GM12878 (cell line): Measurements from ENCODE around the gene DUS2. TPM values are rescaled to one million over a fixed set of nuclear protein-coding genes. Genes with fewer than 3 reads are reported as not detected.

ENCODE experiments used
- BHLHE40 ChIP-seq, 2 experiments: fragments of 450-650 bp in 1 of 2; IDR thresholded peaks; 2 replicates each; pipeline ENCODE4 v1.6.1; 2011 to 2017; ENCODE audit warnings: low read depth in 2 of 2, borderline replicate concordance in 1 of 2, improper control_type of control experiment in 1 of 2, low read length in 1 of 2, mild to moderate bottlenecking in 1 of 2
- CHD1 ChIP-seq: IDR thresholded peaks from 2 replicates; pipeline ENCODE4 v1.6.1; 2012; ENCODE audit warnings: low read depth, low read length, improper control_type of control experiment
- EGR1 ChIP-seq, 2 experiments: IDR thresholded peaks; 1 replicate in 1 of 2; 2 replicates in 1 of 2; pipeline ENCODE4 v1.6.1; 2011 to 2012; ENCODE audit warnings: low read depth in 2 of 2, low read length in 2 of 2, borderline replicate concordance in 1 of 2, mild to moderate bottlenecking in 1 of 2, moderate library complexity in 1 of 2
- ETV6 ChIP-seq, 2 experiments: fragments of 450-650 bp in 1 of 2; IDR thresholded peaks in 1 of 2; conservative IDR thresholded peaks in 1 of 2; 2 replicates each; pipeline ENCODE4 v1.6.1; 2014; ENCODE audit warnings: antibody characterized with exemption in 1 of 2, borderline replicate concordance in 1 of 2, low read depth in 1 of 2, mild to moderate bottlenecking in 1 of 2, moderate library complexity in 1 of 2
- GABPA ChIP-seq: IDR thresholded peaks from 2 replicates; pipeline ENCODE4 v1.6.1; 2014; ENCODE audit warnings: antibody characterized with exemption, low read depth, mild to moderate bottlenecking, inconsistent platforms
- IKZF1 ChIP-seq: fragments of 450-650 bp; conservative IDR thresholded peaks from 2 replicates; pipeline ENCODE4 v1.6.1; 2017; ENCODE audit warnings: antibody characterized with exemption, mild to moderate bottlenecking
- LARP7 ChIP-seq: fragments of 450-650 bp; IDR thresholded peaks from 2 replicates; pipeline ENCODE4 v1.6.1; 2017; ENCODE audit warnings: mild to moderate bottlenecking
- NBN ChIP-seq: fragments of 450-650 bp; IDR thresholded peaks from 2 replicates; pipeline ENCODE4 v1.6.1; 2016
- RB1 ChIP-seq: fragments of 450-650 bp; formaldehyde crosslinking; IDR thresholded peaks from 2 replicates; pipeline ENCODE4 v1.6.1; 2017; ENCODE audit warnings: mild to moderate bottlenecking, borderline replicate concordance
- RUNX3 ChIP-seq: IDR thresholded peaks from 2 replicates; pipeline ENCODE4 v1.6.1; 2012; ENCODE audit warnings: low read length, inconsistent platforms
- SMC3 ChIP-seq: IDR thresholded peaks from 2 replicates; pipeline ENCODE4 v1.6.1; 2011; ENCODE audit warnings: low read length, improper control_type of control experiment, borderline replicate concordance
- TCF12 ChIP-seq: IDR thresholded peaks from 2 replicates; pipeline ENCODE4 v1.6.1; 2011; ENCODE audit warnings: low read depth, mild to moderate bottlenecking, low read length
- ZNF207 ChIP-seq: fragments of 450-650 bp; IDR thresholded peaks from 2 replicates; pipeline ENCODE4 v1.6.1; 2014; ENCODE audit warnings: antibody characterized with exemption, mild to moderate bottlenecking, borderline replicate concordance
- polyA plus RNA-seq, 11 experiments: library from polyadenylated mRNA; depleted of rRNA in 4 of 11; unstranded in 6 of 11; stranded (reverse) in 5 of 11; fragments of >200 nt; fragmentation: Nextera tagmentation in 4 of 11; fragmentation: Illumina TruSeq in 1 of 11; extraction: Ambion mirVana in 4 of 11; extraction: Trizol in 1 of 11; gene quantifications; 1 replicate in 1 of 11; 2 replicates in 10 of 11; pipeline versions ENCODE4 v1.2.1 to v1.2.3, GENCODE V29; 2011 to 2016; ENCODE audit warnings: inconsistent platforms in 2 of 11, missing spikeins in 2 of 11, low read depth in 1 of 11
- total RNA-seq, 4 experiments: library from RNA; depleted of rRNA in 3 of 4; stranded (reverse); fragments of >200 nt in 3 of 4; fragmentation: Illumina TruSeq in 1 of 4; extraction: Trizol in 1 of 4; gene quantifications; 2 replicates each; pipeline versions ENCODE4 v1.2.1 to v1.2.3, GENCODE V29; 2013 to 2021
- TF ChIP-seq, protein P1 (sequence below): fragments of 150-350 bp; IDR thresholded peaks from 2 replicates; pipeline ENCODE4 v1.6.1; 2014; ENCODE audit warnings: mild to moderate bottlenecking, low read depth, low read length
- TF ChIP-seq, protein P2 (sequence below), 3 experiments: IDR thresholded peaks in 2 of 3; conservative IDR thresholded peaks in 1 of 3; 2 replicates each; pipeline ENCODE4 v1.5.1; 2011; ENCODE audit warnings: low read depth in 3 of 3, low read length in 3 of 3, mild to moderate bottlenecking in 3 of 3, control low read depth in 2 of 3, moderate library complexity in 2 of 3, inconsistent platforms in 1 of 3, mixed read lengths in 1 of 3; ENCODE audit not compliant: control insufficient read depth in 2 of 3, insufficient read depth in 1 of 3; ENCODE audit errors: extremely low read depth in 1 of 3
- TF ChIP-seq, protein P3 (sequence below): fragments of 450-650 bp; IDR thresholded peaks from 2 replicates; pipeline ENCODE4 v1.6.1; 2017; ENCODE audit warnings: low read depth, mild to moderate bottlenecking, moderate library complexity
- TF ChIP-seq, protein P4 (sequence below): fragments of 450-650 bp; formaldehyde crosslinking; IDR thresholded peaks from 2 replicates; pipeline ENCODE4 v1.4.0; 2022; ENCODE audit warnings: mild to moderate bottlenecking, moderate library complexity
- TF ChIP-seq, protein P5 (sequence below): fragments of 450-650 bp; IDR thresholded peaks from 2 replicates; pipeline ENCODE4 v1.6.1; 2017; ENCODE audit warnings: antibody characterized with exemption, mild to moderate bottlenecking, moderate library complexity

DUS2 gene
- total and polyA plus RNA-seq, 10 of the 15 experiments (the other 5 are each of a cell fraction or from before 2014, with no cell fraction given): 4.8 to 32.3 (median 25.5) TPM

DNA sequence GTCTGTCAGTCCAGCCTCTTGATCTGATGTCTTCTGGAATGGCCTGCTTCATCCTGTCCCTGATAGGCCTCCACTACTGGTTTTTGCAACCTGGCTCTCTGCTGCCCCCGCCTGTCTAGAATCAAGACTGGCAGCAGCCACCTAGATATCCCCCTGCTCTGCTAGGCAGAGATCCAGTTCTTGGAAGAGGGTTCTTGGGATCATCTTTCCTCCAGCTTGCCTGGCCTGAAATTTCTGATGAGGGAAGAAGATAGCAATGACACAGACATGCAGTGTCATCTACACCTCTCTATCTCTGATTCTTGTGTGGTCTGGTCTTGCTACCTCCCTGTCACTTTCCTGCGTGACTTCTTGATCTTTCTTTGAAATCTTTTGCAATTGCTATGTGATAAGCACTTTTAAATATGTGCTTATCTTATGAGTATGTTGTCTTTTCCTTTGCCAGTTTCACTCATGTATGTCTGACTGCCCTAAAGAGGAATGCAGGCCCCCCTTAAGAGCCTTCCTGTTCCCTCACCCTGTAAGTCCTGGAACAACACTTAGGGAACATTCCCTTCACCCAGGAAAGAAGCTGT lies 41.8 kb downstream of the DUS2 start (continued):
- TF ChIP-seq, protein P1, sequence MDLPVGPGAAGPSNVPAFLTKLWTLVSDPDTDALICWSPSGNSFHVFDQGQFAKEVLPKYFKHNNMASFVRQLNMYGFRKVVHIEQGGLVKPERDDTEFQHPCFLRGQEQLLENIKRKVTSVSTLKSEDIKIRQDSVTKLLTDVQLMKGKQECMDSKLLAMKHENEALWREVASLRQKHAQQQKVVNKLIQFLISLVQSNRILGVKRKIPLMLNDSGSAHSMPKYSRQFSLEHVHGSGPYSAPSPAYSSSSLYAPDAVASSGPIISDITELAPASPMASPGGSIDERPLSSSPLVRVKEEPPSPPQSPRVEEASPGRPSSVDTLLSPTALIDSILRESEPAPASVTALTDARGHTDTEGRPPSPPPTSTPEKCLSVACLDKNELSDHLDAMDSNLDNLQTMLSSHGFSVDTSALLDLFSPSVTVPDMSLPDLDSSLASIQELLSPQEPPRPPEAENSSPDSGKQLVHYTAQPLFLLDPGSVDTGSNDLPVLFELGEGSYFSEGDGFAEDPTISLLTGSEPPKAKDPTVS: no peak
- no peak for TF ChIP-seq BHLHE40 (IDR thresholded peaks at IDR 0.05; ENCODE audit: borderline replicate concordance in 1 of 2, low read depth in 2 of 2, low read length in 1 of 2)
- TF ChIP-seq LARP7: no peak
- TF ChIP-seq TCF12: no peak
- TF ChIP-seq, protein P2, sequence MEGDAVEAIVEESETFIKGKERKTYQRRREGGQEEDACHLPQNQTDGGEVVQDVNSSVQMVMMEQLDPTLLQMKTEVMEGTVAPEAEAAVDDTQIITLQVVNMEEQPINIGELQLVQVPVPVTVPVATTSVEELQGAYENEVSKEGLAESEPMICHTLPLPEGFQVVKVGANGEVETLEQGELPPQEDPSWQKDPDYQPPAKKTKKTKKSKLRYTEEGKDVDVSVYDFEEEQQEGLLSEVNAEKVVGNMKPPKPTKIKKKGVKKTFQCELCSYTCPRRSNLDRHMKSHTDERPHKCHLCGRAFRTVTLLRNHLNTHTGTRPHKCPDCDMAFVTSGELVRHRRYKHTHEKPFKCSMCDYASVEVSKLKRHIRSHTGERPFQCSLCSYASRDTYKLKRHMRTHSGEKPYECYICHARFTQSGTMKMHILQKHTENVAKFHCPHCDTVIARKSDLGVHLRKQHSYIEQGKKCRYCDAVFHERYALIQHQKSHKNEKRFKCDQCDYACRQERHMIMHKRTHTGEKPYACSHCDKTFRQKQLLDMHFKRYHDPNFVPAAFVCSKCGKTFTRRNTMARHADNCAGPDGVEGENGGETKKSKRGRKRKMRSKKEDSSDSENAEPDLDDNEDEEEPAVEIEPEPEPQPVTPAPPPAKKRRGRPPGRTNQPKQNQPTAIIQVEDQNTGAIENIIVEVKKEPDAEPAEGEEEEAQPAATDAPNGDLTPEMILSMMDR (IDR thresholded peaks at IDR 0.05 in 2 of 3, conservative IDR thresholded peaks at IDR 0.05 in 1 of 3; ENCODE audit: control insufficient read depth in 2 of 3, extremely low read depth in 1 of 3, insufficient read depth in 1 of 3, low read depth in 3 of 3, low read length in 3 of 3): peak; percentile 87 to 88 (median 87)
- no peak for TF ChIP-seq RUNX3
- TF ChIP-seq, protein P3, sequence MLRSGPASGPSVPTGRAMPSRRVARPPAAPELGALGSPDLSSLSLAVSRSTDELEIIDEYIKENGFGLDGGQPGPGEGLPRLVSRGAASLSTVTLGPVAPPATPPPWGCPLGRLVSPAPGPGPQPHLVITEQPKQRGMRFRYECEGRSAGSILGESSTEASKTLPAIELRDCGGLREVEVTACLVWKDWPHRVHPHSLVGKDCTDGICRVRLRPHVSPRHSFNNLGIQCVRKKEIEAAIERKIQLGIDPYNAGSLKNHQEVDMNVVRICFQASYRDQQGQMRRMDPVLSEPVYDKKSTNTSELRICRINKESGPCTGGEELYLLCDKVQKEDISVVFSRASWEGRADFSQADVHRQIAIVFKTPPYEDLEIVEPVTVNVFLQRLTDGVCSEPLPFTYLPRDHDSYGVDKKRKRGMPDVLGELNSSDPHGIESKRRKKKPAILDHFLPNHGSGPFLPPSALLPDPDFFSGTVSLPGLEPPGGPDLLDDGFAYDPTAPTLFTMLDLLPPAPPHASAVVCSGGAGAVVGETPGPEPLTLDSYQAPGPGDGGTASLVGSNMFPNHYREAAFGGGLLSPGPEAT: no peak
- 0 out of 2 replicates have a peak, but pooled peaks have one; percentile 20 for TF ChIP-seq NBN
- 0 out of 2 replicates have a peak, but pooled peaks have one; percentile 47 for TF ChIP-seq RB1
- TF ChIP-seq IKZF1: no peak
- no peak for TF ChIP-seq CHD1
- TF ChIP-seq GABPA: no peak
- TF ChIP-seq, protein P4, sequence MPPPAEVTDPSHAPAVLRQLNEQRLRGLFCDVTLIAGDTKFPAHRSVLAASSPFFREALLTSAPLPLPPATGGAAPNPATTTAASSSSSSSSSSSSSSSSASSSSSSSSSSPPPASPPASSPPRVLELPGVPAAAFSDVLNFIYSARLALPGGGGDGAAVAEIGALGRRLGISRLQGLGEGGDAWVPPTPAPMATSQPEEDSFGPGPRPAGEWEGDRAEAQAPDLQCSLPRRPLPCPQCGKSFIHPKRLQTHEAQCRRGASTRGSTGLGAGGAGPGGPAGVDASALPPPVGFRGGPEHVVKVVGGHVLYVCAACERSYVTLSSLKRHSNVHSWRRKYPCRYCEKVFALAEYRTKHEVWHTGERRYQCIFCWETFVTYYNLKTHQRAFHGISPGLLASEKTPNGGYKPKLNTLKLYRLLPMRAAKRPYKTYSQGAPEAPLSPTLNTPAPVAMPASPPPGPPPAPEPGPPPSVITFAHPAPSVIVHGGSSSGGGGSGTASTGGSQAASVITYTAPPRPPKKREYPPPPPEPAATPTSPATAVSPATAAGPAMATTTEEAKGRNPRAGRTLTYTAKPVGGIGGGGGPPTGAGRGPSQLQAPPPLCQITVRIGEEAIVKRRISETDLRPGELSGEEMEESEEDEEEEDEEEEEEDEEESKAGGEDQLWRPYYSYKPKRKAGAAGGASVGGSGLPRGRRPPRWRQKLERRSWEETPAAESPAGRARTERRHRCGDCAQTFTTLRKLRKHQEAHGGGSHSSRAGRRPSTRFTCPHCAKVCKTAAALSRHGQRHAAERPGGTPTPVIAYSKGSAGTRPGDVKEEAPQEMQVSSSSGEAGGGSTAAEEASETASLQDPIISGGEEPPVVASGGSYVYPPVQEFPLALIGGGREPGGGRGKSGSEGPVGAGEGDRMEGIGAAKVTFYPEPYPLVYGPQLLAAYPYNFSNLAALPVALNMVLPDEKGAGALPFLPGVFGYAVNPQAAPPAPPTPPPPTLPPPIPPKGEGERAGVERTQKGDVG (CRISPR knock-in tag): no peak
- TF ChIP-seq ZNF207: no peak
- no peak for TF ChIP-seq EGR1 (IDR thresholded peaks at IDR 0.05; ENCODE audit: borderline replicate concordance in 1 of 2, low read depth in 2 of 2, low read length in 2 of 2)
- TF ChIP-seq SMC3: peak; percentile 55; the same call in 1 of the 2 replicates
- TF ChIP-seq, protein P5, sequence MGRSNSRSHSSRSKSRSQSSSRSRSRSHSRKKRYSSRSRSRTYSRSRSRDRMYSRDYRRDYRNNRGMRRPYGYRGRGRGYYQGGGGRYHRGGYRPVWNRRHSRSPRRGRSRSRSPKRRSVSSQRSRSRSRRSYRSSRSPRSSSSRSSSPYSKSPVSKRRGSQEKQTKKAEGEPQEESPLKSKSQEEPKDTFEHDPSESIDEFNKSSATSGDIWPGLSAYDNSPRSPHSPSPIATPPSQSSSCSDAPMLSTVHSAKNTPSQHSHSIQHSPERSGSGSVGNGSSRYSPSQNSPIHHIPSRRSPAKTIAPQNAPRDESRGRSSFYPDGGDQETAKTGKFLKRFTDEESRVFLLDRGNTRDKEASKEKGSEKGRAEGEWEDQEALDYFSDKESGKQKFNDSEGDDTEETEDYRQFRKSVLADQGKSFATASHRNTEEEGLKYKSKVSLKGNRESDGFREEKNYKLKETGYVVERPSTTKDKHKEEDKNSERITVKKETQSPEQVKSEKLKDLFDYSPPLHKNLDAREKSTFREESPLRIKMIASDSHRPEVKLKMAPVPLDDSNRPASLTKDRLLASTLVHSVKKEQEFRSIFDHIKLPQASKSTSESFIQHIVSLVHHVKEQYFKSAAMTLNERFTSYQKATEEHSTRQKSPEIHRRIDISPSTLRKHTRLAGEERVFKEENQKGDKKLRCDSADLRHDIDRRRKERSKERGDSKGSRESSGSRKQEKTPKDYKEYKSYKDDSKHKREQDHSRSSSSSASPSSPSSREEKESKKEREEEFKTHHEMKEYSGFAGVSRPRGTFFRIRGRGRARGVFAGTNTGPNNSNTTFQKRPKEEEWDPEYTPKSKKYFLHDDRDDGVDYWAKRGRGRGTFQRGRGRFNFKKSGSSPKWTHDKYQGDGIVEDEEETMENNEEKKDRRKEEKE: no peak
- no peak for TF ChIP-seq ETV6 (conservative IDR thresholded peaks at IDR 0.05 in 1 of 2, IDR thresholded peaks at IDR 0.05 in 1 of 2; ENCODE audit: borderline replicate concordance in 1 of 2, low read depth in 1 of 2)
